ENCODE measurements around the gene HGD.
"Not testable (repeated sequence)": the region's sequence is repeated elsewhere in the genome, so short reads cannot be mapped to it uniquely, and the experiment has no call there.

HGD gene

GRCh38 chr3:120680193-120680894 is 1.7 kb downstream of the HGD start:
- no peak for DNase-seq (ENCODE audit: low read depth)

- no peak for DNase-seq (ENCODE audit: low read depth)
Observed at GRCh38 chr3:120678984-120679383, 3.1 kb downstream of the HGD start.

- no peak for DNase-seq (ENCODE audit: low read depth)
Observed at GRCh38 chr3:120678331-120678947, 3.6 kb downstream of the HGD start.

- DNase-seq (ENCODE audit: low read depth) = not testable (repeated sequence)
Observed at GRCh38 chr3:120677193-120677592, 4.8 kb downstream of the HGD start.

GRCh38 chr3:120673116-120673515 is 8.9 kb downstream of the HGD start:
- no peak for DNase-seq (ENCODE audit: low read depth)

- no peak for DNase-seq (ENCODE audit: low read depth)
Observed at GRCh38 chr3:120670576-120670975, 11.5 kb downstream of the HGD start.

GRCh38 chr3:120664926-120665325 is 17.1 kb downstream of the HGD start:
- DNase-seq (ENCODE audit: low read depth) = no peak

GRCh38 chr3:120661945-120662344 is 20.1 kb downstream of the HGD start:
- DNase-seq (ENCODE audit: low read depth) = no peak

GRCh38 chr3:120661106-120661905 is 20.7 kb downstream of the HGD start:
- no peak for DNase-seq (ENCODE audit: low read depth)

GRCh38 chr3:120659834-120660233 is 22.2 kb downstream of the HGD start:
- no peak for DNase-seq (ENCODE audit: low read depth)

GRCh38 chr3:120659285-120659684 is 22.8 kb downstream of the HGD start:
- no peak for DNase-seq (ENCODE audit: low read depth)

GRCh38 chr3:120652896-120653545 is 29.0 kb downstream of the HGD start:
- no peak for DNase-seq (ENCODE audit: low read depth)

GRCh38 chr3:120652281-120652680 is 29.8 kb downstream of the HGD start:
- no peak for DNase-seq (ENCODE audit: low read depth)

GRCh38 chr3:120650311-120650710 is 31.7 kb downstream of the HGD start:
- no peak for DNase-seq (ENCODE audit: low read depth)

- DNase-seq (ENCODE audit: low read depth) = no peak
Observed at GRCh38 chr3:120649830-120650233, 32.2 kb downstream of the HGD start.

GRCh38 chr3:120648290-120648689 is 33.7 kb downstream of the HGD start:
- no peak for DNase-seq (ENCODE audit: low read depth)

GRCh38 chr3:120646771-120647432 is 35.1 kb downstream of the HGD start:
- no peak for DNase-seq (ENCODE audit: low read depth)

GRCh38 chr3:120645083-120645845 is 36.8 kb downstream of the HGD start:
- no peak for DNase-seq (ENCODE audit: low read depth)

- DNase-seq (ENCODE audit: low read depth) = no peak
Observed at GRCh38 chr3:120642368-120642948, 39.6 kb downstream of the HGD start.

- no peak for DNase-seq (ENCODE audit: low read depth)
Observed at GRCh38 chr3:120641696-120642246, 40.3 kb downstream of the HGD start.

- DNase-seq (ENCODE audit: low read depth) = no peak
Observed at GRCh38 chr3:120640231-120640630, 41.8 kb downstream of the HGD start.

Data from stimulated activated CD8-positive, alpha-beta memory T cell treated with anti-CD3 and anti-CD28 coated beads, Interleukin-15, amount 100 ng/mL, for 24 hours (primary cell).